MM.1S (cell line): ENCODE data around the gene PRMT9.

Experiments
- DNase-seq: peaks from one replicate; pipeline ENCODE4 v3.0.0-alpha.2; 2015
- H2AFZ ChIP-seq: fragments of 300-600 bp; sonication (generic); 2 replicates; pipeline ENCODE4 v1.6.0; 2016; ENCODE audit warnings: antibody characterized with exemption, low read length
- H3F3A ChIP-seq: fragments of 300-600 bp; sonication (generic); 2 replicates; pipeline ENCODE4 v1.6.1; 2016; ENCODE audit warnings: mild to moderate bottlenecking, antibody characterized with exemption, low read length, moderate library complexity, mixed read lengths; ENCODE audit not compliant: insufficient read depth
- H3K27ac ChIP-seq: fragments of 300-600 bp; sonication (generic); 2 replicates; pipeline ENCODE4 v1.5.1; 2016; ENCODE audit warnings: mild to moderate bottlenecking, low read length
- H3K27me3 ChIP-seq: fragments of 300-600 bp; sonication (generic); replicated peaks from 2 replicates; pipeline ENCODE4 v1.6.0; 2016; ENCODE audit warnings: low read length; ENCODE audit not compliant: insufficient read depth
- H3K36me3 ChIP-seq: fragments of 300-600 bp; sonication (generic); replicated peaks from 2 replicates; pipeline ENCODE4 v1.6.1; 2016; ENCODE audit warnings: mild to moderate bottlenecking, low read length, mixed read lengths; ENCODE audit not compliant: insufficient read depth
- H3K4me1 ChIP-seq: fragments of 300-600 bp; sonication (generic); 2 replicates; pipeline ENCODE4 v1.6.1; 2016; ENCODE audit warnings: low read length, mixed read lengths
- H3K4me2 ChIP-seq: fragments of 300-600 bp; sonication (generic); 2 replicates; pipeline ENCODE4 v1.6.0; 2016; ENCODE audit warnings: low read depth, low read length
- H3K4me3 ChIP-seq: fragments of 300-600 bp; sonication (generic); 2 replicates; pipeline ENCODE4 v1.5.1; 2016; ENCODE audit warnings: low read length, mixed read lengths
- H3K79me2 ChIP-seq: fragments of 300-600 bp; sonication (generic); 2 replicates; pipeline ENCODE4 v1.6.1; 2016; ENCODE audit warnings: mixed run types, low read length, mixed read lengths
- H3K9ac ChIP-seq: fragments of 300-600 bp; sonication (generic); 2 replicates; pipeline ENCODE4 v1.6.1; 2016; ENCODE audit warnings: low read length, mixed read lengths
- H3K9me2 ChIP-seq: fragments of 300-600 bp; sonication (generic); replicated peaks from 2 replicates; pipeline ENCODE4 v1.6.1; 2016; ENCODE audit warnings: mild to moderate bottlenecking, low read length, mixed read lengths; ENCODE audit not compliant: insufficient read depth
- H3K9me3 ChIP-seq: fragments of 300-600 bp; sonication (generic); replicated peaks from 2 replicates; pipeline ENCODE4 v1.6.1; 2016; ENCODE audit warnings: mild to moderate bottlenecking, low read length, mixed read lengths; ENCODE audit not compliant: insufficient read depth
- H4K20me1 ChIP-seq: fragments of 300-600 bp; sonication (generic); 2 replicates; pipeline ENCODE4 v1.6.1; 2016; ENCODE audit warnings: mild to moderate bottlenecking, low read length, moderate library complexity, mixed read lengths; ENCODE audit not compliant: insufficient read depth
- EZH2 ChIP-seq: fragments of 300-600 bp; sonication (generic); optimal IDR thresholded peaks from 2 replicates; pipeline ENCODE3; 2017; ENCODE audit warnings: low read depth, mild to moderate bottlenecking, antibody characterized with exemption, low read length, mixed read lengths
- EZH2phosphoT487 ChIP-seq: fragments of 300-600 bp; sonication (generic); IDR thresholded peaks from 2 replicates; pipeline ENCODE4 v1.6.1; 2018; ENCODE audit warnings: antibody characterized with exemption, low read length
- TF ChIP-seq, protein P1 (sequence below): fragments of 300-600 bp; sonication (generic); IDR thresholded peaks from 2 replicates; pipeline ENCODE4 v1.5.1; 2016; ENCODE audit warnings: antibody characterized with exemption, low read length, mixed read lengths

PRMT9 gene

DNA sequence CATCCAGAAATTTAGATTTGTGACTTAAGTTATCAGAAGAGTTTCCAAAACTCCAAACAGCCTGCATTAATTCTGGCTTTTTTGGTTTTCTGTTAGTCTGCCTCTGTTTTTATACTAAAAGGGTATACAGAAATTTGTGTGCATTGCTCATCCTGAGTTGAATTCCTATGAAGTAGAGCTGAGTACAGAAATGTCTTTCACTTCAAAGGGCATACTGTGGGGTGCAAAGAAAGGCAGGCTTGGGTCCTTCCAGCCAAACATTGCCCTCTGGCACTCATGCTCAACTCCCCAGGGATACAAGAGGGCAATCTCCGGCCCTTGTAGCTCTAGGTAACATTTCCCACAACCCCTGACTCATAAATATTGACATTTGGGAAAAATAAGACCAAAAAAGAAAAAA is 94.4 kb downstream of the PRMT9 start:
- H3K4me3 ChIP-seq = no peak overlapping the region
- no peaks in the 10 kb centered on the region for H3K79me2 ChIP-seq
- H3K9me3 ChIP-seq = no peaks in the 10 kb centered on the region
- no peaks in the 10 kb centered on the region for H3K4me1 ChIP-seq
- TF ChIP-seq EZH2phosphoT487 (no peak), EZH2 (no peak)
- TF ChIP-seq, protein P1, sequence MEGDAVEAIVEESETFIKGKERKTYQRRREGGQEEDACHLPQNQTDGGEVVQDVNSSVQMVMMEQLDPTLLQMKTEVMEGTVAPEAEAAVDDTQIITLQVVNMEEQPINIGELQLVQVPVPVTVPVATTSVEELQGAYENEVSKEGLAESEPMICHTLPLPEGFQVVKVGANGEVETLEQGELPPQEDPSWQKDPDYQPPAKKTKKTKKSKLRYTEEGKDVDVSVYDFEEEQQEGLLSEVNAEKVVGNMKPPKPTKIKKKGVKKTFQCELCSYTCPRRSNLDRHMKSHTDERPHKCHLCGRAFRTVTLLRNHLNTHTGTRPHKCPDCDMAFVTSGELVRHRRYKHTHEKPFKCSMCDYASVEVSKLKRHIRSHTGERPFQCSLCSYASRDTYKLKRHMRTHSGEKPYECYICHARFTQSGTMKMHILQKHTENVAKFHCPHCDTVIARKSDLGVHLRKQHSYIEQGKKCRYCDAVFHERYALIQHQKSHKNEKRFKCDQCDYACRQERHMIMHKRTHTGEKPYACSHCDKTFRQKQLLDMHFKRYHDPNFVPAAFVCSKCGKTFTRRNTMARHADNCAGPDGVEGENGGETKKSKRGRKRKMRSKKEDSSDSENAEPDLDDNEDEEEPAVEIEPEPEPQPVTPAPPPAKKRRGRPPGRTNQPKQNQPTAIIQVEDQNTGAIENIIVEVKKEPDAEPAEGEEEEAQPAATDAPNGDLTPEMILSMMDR = no peak
- H3K27ac ChIP-seq = no peak overlapping the region
- DNase-seq = no peak
- no peaks in the 10 kb centered on the region for H4K20me1 ChIP-seq
- H3K9me2 ChIP-seq = no peaks in the 10 kb centered on the region
- H3K4me2 ChIP-seq = no peak overlapping the region
- no peak overlapping the region for H3K9ac ChIP-seq
- H3K27me3 ChIP-seq = no peaks in the 10 kb centered on the region
- no peaks in the 10 kb centered on the region for H3F3A ChIP-seq
- H3K36me3 ChIP-seq = no peaks in the 10 kb centered on the region
- no peak overlapping the region for H2AFZ ChIP-seq
